SK-N-SH (cell line): ENCODE results near the gene EOLA1.

ENCODE experiments used
- ELF1 ChIP-seq: IDR thresholded peaks from 2 replicates; pipeline ENCODE4 v1.4.0; 2012
- EZH2phosphoT487 ChIP-seq: fragments of 200-600 bp; sonication (generic); IDR thresholded peaks from 2 replicates; pipeline ENCODE4 v1.6.1; 2017; ENCODE audit warnings: low read depth, mixed run types, mild to moderate bottlenecking, antibody characterized with exemption, moderate library complexity, borderline replicate concordance
- GABPA ChIP-seq: IDR thresholded peaks from 2 replicates; pipeline ENCODE4 v1.4.0; 2012; ENCODE audit warnings: low read depth, mild to moderate bottlenecking
- NFIC ChIP-seq: IDR thresholded peaks from 2 replicates; pipeline ENCODE4 v1.4.0; 2012; ENCODE audit warnings: borderline replicate concordance
- RAD21 ChIP-seq: IDR thresholded peaks from 2 replicates; pipeline ENCODE4 v1.6.1; 2012; ENCODE audit warnings: mild to moderate bottlenecking, low read length
- SIN3A ChIP-seq: IDR thresholded peaks from 2 replicates; pipeline ENCODE4 v1.6.1; 2012; ENCODE audit warnings: low read depth, mild to moderate bottlenecking, low read length, moderate library complexity, borderline replicate concordance
- USF2 ChIP-seq: fragments of 150-350 bp; IDR thresholded peaks from 2 replicates; pipeline ENCODE4 v1.6.1; 2017; ENCODE audit warnings: antibody characterized with exemption, low read length, low read depth, borderline replicate concordance
- TF ChIP-seq, protein P1 (sequence below): fragments of 200-600 bp; sonication (generic); IDR thresholded peaks from 2 replicates; pipeline ENCODE4 v1.6.1; 2017; ENCODE audit warnings: antibody characterized with exemption, mild to moderate bottlenecking, moderate library complexity

- no peak for TF ChIP-seq RAD21
- no peak for TF ChIP-seq ELF1
- TF ChIP-seq EZH2phosphoT487, result no peak
- TF ChIP-seq, protein P1, sequence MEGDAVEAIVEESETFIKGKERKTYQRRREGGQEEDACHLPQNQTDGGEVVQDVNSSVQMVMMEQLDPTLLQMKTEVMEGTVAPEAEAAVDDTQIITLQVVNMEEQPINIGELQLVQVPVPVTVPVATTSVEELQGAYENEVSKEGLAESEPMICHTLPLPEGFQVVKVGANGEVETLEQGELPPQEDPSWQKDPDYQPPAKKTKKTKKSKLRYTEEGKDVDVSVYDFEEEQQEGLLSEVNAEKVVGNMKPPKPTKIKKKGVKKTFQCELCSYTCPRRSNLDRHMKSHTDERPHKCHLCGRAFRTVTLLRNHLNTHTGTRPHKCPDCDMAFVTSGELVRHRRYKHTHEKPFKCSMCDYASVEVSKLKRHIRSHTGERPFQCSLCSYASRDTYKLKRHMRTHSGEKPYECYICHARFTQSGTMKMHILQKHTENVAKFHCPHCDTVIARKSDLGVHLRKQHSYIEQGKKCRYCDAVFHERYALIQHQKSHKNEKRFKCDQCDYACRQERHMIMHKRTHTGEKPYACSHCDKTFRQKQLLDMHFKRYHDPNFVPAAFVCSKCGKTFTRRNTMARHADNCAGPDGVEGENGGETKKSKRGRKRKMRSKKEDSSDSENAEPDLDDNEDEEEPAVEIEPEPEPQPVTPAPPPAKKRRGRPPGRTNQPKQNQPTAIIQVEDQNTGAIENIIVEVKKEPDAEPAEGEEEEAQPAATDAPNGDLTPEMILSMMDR, result no peak
- TF ChIP-seq NFIC, result no peak
- TF ChIP-seq USF2, result no peak
- no peak for TF ChIP-seq GABPA
- TF ChIP-seq SIN3A, result no peak
Observed at GRCh38 chrX:149513825-149514428, 26.9 kb upstream of the EOLA1 start.
